Measurements from ENCODE around the gene SRSF4.
"Not testable (repeated sequence)": the region's sequence is repeated elsewhere in the genome, so short reads cannot be mapped to it uniquely, and the experiment has no call there.

The SRSF4 gene

DNA sequence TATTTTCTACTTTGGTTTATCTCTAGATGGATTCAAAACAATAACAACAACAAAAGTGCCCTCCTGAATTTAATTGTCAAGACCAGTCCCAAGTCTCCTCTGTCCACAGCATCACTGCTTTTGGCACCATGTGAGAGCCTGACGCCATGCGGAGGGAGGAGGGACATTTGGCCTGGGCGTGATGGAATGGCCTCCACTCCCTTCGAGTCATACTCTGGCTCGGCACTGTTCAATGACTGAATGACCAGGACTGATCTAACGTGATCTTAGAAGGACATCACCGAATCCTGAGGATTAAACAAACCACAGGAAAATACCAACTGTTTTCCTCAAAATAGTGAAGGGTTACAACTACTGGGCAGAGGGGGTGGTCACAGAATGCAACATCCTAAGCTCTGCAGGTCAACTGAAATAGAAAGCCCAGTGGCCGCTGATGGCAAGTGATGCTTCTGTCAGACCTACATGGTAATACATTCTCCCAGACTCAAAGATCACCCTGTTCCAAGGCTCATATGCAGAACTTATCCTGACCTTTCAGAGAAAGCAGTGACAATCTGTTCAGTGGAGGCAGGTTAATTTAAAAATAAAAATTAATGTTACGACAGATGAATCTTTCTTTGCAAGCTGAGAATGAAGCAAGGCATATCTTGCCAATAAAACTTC lies 19.1 kb downstream of the SRSF4 start:
- DNase-seq (ENCODE audit: low read depth in 2 of 2) = no peak

GRCh38 chr1:29162025-29162424 lies 19.7 kb downstream of the SRSF4 start:
- DNase-seq (ENCODE audit: low read depth in 2 of 2) = no peak

GRCh38 chr1:29159773-29160172 lies 21.9 kb downstream of the SRSF4 start:
- no peak for DNase-seq (ENCODE audit: low read depth in 2 of 2)

GRCh38 chr1:29157269-29157601 lies 24.5 kb downstream of the SRSF4 start:
- DNase-seq (ENCODE audit: low read depth in 2 of 2) = no peak

GRCh38 chr1:29156543-29157268 lies 25.0 kb downstream of the SRSF4 start:
- no peak for DNase-seq (ENCODE audit: low read depth in 2 of 2)

DNA sequence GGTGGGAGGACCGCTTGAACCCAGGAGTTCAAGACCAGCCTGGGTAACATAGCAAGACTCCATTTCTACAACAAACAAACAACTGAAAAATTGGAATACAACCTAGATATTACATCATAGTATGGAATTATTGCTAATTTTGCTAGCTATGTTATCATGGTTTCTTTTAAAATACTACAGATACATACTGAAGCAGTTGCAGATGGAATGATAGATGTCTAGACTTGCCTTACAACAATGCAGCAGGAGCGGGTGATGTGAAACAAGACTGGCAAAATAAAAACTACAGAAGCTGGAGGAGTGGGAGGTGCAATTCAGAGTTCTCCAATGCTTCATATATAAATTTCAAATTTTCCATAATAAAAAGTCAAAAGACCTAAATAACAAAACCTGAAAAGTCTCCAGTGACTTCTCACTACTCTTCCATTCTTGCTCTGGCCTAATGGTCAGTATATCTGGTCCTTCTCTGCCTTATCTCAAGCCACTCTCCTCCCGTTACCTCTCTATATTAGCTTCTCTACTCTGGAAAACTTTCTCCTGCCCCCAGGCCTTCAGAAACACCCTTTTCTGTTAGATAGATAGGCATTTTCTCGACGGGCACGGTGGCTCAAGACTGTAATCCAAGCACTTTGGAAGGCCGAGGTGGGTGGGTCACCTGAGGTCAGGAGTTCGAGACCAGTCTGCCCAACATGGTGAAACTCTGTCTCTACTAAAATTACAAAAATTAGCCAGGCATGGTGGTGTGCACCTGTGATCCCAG lies 29.5 kb downstream of the SRSF4 start:
- no peak for DNase-seq (ENCODE audit: low read depth in 2 of 2)

GRCh38 chr1:29150346-29150745 lies 31.4 kb downstream of the SRSF4 start:
- not testable (repeated sequence) for DNase-seq (ENCODE audit: low read depth in 2 of 2)

DNA sequence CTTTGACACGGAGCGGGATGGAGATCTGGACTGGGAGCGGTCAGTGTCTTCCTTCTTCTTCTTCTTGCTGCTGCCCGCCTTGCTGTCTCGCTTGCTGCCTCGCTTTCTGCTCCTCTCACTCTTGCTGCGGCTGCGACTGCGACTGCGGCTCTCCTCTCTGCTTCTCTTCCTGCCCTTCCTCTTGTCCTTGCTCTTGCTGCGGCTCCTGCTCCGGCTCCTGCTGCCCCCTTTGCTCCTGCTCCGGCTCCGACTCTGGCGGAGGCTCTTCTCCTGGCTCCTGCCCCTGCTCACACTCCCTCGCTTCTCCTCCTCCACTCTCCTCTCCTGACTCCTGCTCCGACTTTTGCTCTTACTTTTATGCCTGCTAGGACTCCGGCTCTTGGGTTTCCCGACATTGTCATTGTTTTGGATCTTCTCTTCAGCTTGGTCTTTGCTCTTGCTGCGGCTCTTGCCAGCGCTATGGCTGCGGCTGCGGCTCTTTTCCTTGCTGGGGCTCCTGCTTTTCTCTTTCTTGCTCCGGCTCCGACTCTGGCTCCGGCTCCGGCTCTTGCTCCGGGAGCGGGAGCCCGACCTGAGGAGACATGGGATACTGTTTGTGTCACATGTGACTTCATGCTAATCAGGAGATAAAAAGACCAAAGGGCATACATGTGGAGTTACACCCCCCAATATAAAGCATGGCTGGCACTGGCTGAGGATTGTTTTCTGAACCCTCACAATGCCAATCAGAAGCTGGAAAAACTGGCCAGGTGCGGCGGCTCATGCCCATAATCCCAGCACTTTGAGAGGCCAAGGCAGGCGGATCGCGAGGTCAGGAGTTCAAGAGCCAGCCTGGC lies 32.8 kb downstream of the SRSF4 start:
- no peak for DNase-seq (ENCODE audit: low read depth in 2 of 2)

DNA sequence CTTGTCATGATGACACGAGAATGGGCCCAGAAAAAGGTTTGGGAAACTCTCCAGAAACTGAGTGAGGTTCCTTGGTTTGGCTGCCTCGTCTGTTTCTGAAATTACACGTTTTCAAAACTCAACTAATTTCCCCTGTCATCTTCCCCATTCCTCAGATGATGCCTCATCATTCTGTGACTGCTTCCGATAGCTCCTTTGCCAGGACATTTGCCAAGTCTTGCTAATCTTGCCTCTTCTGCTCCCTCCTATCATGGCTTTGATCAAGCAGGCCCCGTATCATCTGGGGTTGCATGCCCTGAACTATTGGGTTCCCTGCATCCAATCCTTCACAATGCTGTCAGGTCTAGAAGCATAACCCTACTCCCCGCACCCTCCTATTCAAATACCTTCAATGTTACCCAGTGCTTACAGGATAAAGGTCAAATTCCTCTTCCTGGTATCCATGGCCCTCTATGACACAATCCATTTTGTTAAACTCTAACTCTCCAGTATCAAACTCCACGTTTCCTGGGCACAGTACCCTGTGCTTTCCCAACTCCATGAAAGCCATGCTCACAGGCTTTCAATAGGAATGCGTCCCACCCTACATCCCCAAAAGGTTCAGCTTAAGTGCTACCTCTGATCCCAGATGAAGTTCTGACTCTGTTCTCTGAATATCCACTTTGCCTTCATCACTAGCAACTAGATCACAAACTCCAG lies 35.8 kb downstream of the SRSF4 start:
- DNase-seq (ENCODE audit: low read depth in 2 of 2) = no peak

DNA sequence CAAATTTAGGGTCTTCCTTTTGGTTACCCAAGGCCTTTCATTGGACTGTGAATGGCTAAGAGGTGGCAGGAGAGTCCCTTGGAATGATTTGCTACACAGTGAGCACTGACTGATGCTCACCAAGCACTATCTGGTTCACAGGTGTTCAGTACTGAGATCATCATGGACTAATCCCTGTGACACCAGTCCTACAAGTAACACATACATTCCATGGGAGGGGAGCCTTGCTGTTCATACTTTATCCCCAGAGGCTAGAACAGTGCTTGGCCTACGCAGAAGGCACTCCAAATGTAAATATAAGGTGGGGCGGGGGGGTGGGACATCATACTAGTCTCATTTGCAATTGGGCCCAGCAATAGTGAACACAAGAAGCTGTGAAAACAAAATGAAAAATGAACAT lies 37.5 kb downstream of the SRSF4 start:
- DNase-seq (ENCODE audit: low read depth in 2 of 2) = no peak

- DNase-seq (ENCODE audit: low read depth in 2 of 2) = no peak
Observed at GRCh38 chr1:29142714-29143113, 39.0 kb downstream of the SRSF4 start.

GRCh38 chr1:29136391-29136915 lies 45.2 kb downstream of the SRSF4 start:
- DNase-seq (ENCODE audit: low read depth in 2 of 2) = no peak

GRCh38 chr1:29134695-29135028 lies 47.0 kb downstream of the SRSF4 start:
- no peak for DNase-seq (ENCODE audit: low read depth in 2 of 2)

DNA sequence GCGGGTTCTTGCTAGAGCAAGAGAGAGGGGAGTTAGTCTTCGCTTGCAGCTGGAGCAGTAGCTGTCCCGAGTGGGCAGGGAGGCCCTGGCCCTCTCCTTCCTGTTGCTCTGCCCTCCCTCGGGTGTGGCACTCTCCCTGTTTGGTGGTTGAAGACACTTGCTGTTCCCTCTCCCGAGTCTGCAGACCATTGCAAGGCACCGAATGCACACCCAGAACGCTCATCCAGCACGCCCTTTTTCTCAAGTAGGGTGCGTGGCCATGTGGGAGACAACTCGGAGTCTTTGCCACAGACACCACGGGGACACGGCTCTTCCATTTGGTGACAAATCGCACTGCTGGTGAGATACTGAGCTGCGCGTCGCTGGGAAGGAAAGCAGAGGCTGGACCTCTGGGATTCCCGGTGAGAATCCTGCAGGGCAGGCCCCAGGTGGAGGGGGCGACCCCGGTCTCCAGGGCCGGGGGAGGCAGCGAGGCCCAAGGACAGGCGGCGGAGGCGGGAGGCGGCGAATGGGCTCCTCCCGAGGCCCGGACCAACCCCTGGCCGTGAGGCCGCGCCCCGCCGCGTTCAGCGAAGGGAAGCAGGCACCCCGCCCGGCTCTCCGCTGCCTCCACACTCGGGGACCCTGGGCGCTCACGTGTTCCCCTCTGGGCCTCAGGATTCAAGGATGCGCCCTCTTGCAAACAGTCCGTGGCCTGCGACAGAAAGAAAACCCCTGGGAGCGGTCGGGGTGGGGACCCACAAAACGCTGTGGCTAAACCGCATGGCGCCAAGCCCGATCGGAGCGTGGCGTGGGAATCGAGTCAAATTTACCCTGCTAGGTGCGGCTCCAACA lies 47.6 kb downstream of the SRSF4 start:
- DNase-seq (ENCODE audit: low read depth in 2 of 2) = no peak

DNA sequence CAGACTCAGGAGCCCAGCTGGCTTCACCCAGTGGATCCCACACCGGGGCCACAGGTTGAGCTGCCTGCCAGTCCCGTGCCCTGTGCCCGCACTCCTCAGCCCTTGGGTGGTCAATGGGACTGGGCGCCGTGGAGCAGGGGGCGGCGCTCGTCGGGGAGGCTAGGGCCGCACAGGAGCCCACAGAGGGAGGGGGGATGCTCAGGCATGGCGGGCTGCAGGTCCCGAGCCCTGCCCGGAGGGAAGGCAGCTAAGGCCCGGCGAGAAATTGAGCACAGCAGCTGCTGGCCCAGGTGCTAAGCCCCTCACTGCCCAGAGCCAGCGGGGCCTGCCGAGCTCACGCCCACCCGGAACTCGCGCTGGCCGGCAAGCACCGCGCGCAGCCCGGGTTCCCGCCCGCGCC lies 50.6 kb downstream of the SRSF4 start:
- not testable (repeated sequence) for DNase-seq (ENCODE audit: low read depth in 2 of 2)

DNA sequence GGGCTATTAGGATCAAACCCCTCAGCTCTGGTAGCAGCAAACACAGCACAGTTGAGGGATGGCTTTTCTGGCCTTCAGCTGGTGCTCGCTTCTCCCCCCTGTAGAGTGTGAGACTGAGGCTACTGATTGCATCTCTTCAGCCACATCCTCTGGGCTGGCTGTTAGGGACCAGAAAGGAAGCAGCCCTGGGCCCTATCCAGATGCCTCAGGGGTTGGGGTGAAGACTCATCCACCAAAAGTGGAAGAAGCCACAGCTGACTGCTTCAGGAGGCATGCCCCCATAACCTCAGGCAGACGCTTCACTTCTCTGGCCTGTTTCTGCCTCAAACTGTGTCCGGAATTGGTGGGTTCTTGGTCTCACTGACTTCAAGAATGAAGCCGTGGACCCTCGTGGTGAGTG lies 51.8 kb downstream of the SRSF4 start:
- no peak for DNase-seq (ENCODE audit: low read depth in 2 of 2)

- no peak for DNase-seq (ENCODE audit: low read depth in 2 of 2)
Observed at GRCh38 chr1:29128739-29129138, 53.0 kb downstream of the SRSF4 start.

DNA sequence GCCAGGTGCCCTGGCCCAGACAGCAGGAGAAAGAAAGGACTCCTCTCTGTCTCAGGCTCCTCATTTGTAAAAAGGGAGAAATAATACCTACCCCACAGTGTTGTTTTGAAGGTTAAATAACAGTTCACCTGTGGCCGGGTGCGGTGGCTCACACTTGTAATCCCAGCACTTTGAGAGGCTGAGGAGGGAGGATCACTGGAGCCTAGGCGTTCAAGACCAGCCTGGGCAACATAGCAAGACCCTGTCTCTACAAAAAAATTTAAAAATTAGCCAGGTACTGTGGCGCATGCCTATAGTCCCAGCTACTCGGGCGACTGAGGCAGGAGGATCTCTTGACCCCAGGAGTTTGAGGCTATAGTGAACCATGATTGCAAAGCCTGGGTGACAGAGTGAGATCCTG lies 55.5 kb downstream of the SRSF4 start:
- no peak for DNase-seq (ENCODE audit: low read depth in 2 of 2)

GRCh38 chr1:29125788-29126187 lies 55.9 kb downstream of the SRSF4 start:
- no peak for DNase-seq (ENCODE audit: low read depth in 2 of 2)

- no peak for DNase-seq (ENCODE audit: low read depth in 2 of 2)
Observed at GRCh38 chr1:29125237-29125641, 56.5 kb downstream of the SRSF4 start.
